ENCODE data around the gene TXNDC2.

Gene TXNDC2

DNA sequence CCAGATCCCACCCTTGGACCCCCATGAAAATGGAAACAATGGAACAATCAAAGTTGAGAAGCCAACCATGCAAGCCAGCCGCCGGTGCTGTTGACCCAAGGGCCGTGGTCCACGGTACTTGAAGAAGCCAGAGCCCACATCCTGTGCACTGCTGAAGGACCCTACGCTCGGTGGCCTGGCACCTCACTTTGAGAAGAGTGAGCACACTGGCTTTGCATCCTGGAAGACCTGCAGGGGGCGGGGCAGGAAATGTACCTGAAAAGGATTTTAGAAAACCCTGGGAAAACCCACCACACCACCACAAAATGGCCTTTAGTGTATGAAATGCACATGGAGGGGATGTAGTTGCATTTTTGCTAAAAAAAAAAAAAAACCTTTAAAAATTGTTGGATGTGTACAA, 26.5 kb upstream of the TXNDC2 start:
- no peaks in the 10 kb centered on the region for H3K27me3 ChIP-seq (ENCODE audit: control insufficient read depth, insufficient read depth, low read length, poor library complexity, severe bottlenecking)
- H3K36me3 ChIP-seq (ENCODE audit: control insufficient read depth, insufficient read depth, low read length): no peaks in the 10 kb centered on the region
- 93% methylated on average over 7 of the region's 7 CpGs for WGBS, 2 experiments
- no peaks in the 10 kb centered on the region for H3K4me1 ChIP-seq (ENCODE audit: control insufficient read depth, insufficient read depth, low read length)
- no peak overlapping the region for H3K27ac ChIP-seq (ENCODE audit: insufficient read depth, low read depth, low read length, poor library complexity, severe bottlenecking)
- H3K9me3 ChIP-seq (ENCODE audit: control insufficient read depth, low read length): no peaks in the 10 kb centered on the region
- H3K4me3 ChIP-seq (ENCODE audit: insufficient read depth, low read depth, low read length): no peak overlapping the region

DNA sequence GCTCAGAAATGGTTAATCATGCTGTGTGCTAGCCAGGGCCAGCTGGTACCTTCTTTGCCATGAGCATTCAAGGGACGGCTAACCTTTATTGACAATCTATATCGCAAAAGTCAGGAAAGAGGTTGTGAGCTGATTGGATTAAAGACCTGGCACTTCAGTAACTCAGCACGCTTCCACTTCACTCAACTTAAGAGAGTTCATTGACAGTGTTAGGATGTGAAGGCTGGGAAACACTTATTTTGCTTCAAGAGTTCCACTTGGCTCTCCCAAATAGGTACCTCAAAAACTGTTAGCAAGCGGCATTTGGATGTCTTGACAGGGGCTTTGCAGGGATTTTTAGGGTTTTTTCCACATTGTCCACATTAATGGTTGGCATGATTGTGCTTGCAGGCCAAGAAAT, 25.1 kb upstream of the TXNDC2 start:
- Histone ChIP-seq H3K36me3 (ENCODE audit: control insufficient read depth, insufficient read depth, low read length) (no peaks in the 10 kb centered on the region), H3K9me3 (ENCODE audit: control insufficient read depth, low read length) (no peaks in the 10 kb centered on the region), H3K27me3 (ENCODE audit: control insufficient read depth, insufficient read depth, low read length, poor library complexity, severe bottlenecking) (no peaks in the 10 kb centered on the region), H3K4me3 (ENCODE audit: insufficient read depth, low read depth, low read length) (no peak overlapping the region), H3K27ac (ENCODE audit: insufficient read depth, low read depth, low read length, poor library complexity, severe bottlenecking) (no peak overlapping the region), H3K4me1 (ENCODE audit: control insufficient read depth, insufficient read depth, low read length) (no peaks in the 10 kb centered on the region)
- WGBS, 2 experiments: 71 to 78% methylated on average over 4 of the region's 4 CpGs

DNA sequence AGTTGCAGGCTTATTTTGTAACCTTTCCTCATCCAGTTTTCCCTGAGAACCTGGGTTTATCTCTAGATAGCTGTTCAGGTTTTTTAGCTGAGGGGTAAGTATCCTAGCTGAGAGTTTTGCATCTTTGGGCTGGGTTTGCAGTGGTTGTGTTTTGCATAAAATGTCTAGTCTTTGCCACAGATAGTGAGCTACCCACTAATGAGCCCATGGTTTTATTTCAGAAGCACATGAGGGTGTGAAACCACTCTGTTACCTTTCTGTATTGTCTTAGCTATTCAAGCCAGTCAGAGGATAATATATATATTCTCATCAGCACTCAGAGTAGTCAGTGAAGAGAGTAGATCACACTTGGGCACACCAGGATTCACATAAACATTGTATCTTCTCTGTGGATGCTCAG, 24.6 kb upstream of the TXNDC2 start:
- no peaks in the 10 kb centered on the region for H3K27me3 ChIP-seq (ENCODE audit: control insufficient read depth, insufficient read depth, low read length, poor library complexity, severe bottlenecking)
- H3K4me3 ChIP-seq (ENCODE audit: insufficient read depth, low read depth, low read length): no peak overlapping the region
- H3K36me3 ChIP-seq (ENCODE audit: control insufficient read depth, insufficient read depth, low read length): no peaks in the 10 kb centered on the region
- H3K27ac ChIP-seq (ENCODE audit: insufficient read depth, low read depth, low read length, poor library complexity, severe bottlenecking): no peak overlapping the region
- H3K4me1 ChIP-seq (ENCODE audit: control insufficient read depth, insufficient read depth, low read length): no peaks in the 10 kb centered on the region
- H3K9me3 ChIP-seq (ENCODE audit: control insufficient read depth, low read length): no peaks in the 10 kb centered on the region

DNA sequence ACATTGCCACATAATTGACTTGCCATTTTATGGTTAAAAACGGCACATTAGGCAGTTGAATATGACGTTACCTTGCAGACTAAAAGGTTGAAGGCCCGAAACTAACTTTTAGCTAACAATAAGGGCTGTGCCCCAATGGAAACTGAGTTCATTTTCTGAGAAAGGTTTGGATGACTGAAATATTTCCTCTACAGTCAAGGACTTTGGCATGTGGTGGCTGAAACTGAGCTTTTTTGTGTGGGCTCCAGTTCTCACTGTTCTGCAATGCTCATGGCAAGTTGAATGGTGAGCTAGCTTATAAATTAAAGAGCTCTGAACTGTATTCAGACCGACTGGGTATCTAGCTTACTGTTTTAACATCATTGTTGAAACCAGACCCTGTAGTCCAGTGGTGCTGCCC, 23.8 kb upstream of the TXNDC2 start:
- Histone ChIP-seq H3K36me3 (ENCODE audit: control insufficient read depth, insufficient read depth, low read length) (no peaks in the 10 kb centered on the region), H3K9me3 (ENCODE audit: control insufficient read depth, low read length) (no peaks in the 10 kb centered on the region), H3K4me3 (ENCODE audit: insufficient read depth, low read depth, low read length) (no peak overlapping the region), H3K27me3 (ENCODE audit: control insufficient read depth, insufficient read depth, low read length, poor library complexity, severe bottlenecking) (no peaks in the 10 kb centered on the region), H3K4me1 (ENCODE audit: control insufficient read depth, insufficient read depth, low read length) (no peaks in the 10 kb centered on the region), H3K27ac (ENCODE audit: insufficient read depth, low read depth, low read length, poor library complexity, severe bottlenecking) (no peak overlapping the region)
- WGBS, 2 experiments: 94 to 96% methylated on average over 4 of the region's 4 CpGs

DNA sequence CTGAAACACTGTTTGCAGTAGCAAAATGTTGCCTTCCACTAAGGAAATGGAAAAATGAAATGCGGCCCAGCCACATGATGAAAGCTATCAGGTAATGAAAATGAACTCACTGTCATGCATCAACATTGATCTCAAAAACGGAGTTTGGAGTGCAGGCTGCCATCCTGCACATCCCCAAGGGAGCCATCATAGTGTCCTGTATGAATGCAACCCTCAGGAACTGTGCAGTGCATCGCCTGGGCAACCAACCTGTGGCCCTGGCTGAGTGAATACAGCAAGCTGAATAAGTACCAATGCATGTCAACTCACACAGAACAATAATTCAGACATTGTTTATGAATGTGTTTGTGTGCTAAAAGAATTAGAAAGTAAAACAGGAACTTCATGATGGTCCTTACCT, 23.1 kb upstream of the TXNDC2 start:
- H3K4me1 ChIP-seq (ENCODE audit: control insufficient read depth, insufficient read depth, low read length): no peaks in the 10 kb centered on the region
- H3K36me3 ChIP-seq (ENCODE audit: control insufficient read depth, insufficient read depth, low read length): no peaks in the 10 kb centered on the region
- no peaks in the 10 kb centered on the region for H3K9me3 ChIP-seq (ENCODE audit: control insufficient read depth, low read length)
- no peak overlapping the region for H3K27ac ChIP-seq (ENCODE audit: insufficient read depth, low read depth, low read length, poor library complexity, severe bottlenecking)
- no peaks in the 10 kb centered on the region for H3K27me3 ChIP-seq (ENCODE audit: control insufficient read depth, insufficient read depth, low read length, poor library complexity, severe bottlenecking)
- 72% methylated on average over 3 of the region's 3 CpGs for WGBS, 2 experiments
- H3K4me3 ChIP-seq (ENCODE audit: insufficient read depth, low read depth, low read length): no peak overlapping the region

DNA sequence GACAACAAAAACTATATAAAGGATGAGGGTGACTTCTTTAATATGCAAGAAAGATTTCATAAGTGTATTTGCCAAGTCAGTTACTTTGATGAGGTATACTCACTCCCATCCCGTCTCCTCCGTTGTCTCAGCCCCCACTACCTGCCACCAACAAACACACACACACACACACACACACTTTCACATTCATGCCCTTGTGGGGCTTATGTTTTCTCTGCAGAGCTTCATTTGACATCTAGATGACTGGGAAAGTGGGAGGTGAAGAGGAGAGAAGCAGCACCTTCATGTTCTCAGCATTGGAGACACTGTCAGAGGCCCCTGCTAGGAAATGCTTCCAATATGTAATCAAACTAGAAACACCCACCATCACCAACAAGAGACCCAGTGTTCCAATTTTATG, 22.5 kb upstream of the TXNDC2 start:
- Histone ChIP-seq H3K27ac (ENCODE audit: insufficient read depth, low read depth, low read length, poor library complexity, severe bottlenecking) (no peak overlapping the region), H3K4me1 (ENCODE audit: control insufficient read depth, insufficient read depth, low read length) (no peaks in the 10 kb centered on the region), H3K27me3 (ENCODE audit: control insufficient read depth, insufficient read depth, low read length, poor library complexity, severe bottlenecking) (no peaks in the 10 kb centered on the region), H3K4me3 (ENCODE audit: insufficient read depth, low read depth, low read length) (no peak overlapping the region), H3K9me3 (ENCODE audit: control insufficient read depth, low read length) (no peaks in the 10 kb centered on the region), H3K36me3 (ENCODE audit: control insufficient read depth, insufficient read depth, low read length) (no peaks in the 10 kb centered on the region)
- WGBS, 2 experiments: 61 to 63% methylated on average over 2 of the region's 2 CpGs

DNA sequence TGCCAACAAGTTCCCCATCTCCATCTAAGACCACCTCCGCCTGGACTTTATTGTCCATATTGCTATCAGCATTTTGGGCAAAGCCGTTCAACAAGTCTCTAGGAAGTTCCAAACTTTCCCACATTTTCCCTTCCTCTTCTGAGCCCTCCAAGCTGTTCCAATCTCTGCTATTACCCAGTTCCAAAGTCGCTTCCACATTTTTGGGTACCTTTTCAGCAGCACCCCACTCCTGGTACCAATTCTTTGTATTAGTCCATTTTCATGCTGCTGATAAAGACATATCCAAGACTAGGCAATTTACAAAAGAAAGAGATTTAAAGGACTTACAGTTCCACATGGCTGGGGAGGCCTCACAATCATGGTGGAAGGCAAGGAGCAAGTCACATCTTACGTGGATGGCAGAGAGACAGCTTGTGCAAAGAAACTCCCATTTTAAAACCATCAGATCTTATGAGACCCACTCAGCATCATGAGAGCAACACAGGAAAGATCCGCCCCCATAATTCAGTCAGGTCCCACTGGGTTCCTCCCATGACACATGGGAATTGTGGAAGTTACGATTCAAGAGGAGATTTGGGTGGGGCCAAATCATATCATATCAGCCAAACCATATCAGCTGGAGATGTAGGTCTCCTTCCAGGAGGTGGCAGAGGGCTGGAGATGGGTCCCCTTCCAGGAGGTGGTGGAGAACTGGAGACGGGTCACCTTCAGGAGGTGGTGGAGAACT, 19.8 kb upstream of the TXNDC2 start:
- 92 to 94% methylated on average over 7 of the region's 7 CpGs for WGBS, 2 experiments
- no peaks in the 10 kb centered on the region for H3K9me3 ChIP-seq (ENCODE audit: control insufficient read depth, low read length)
- no peaks in the 10 kb centered on the region for H3K36me3 ChIP-seq (ENCODE audit: control insufficient read depth, insufficient read depth, low read length)
- H3K4me3 ChIP-seq (ENCODE audit: insufficient read depth, low read depth, low read length): no peak overlapping the region
- H3K4me1 ChIP-seq (ENCODE audit: control insufficient read depth, insufficient read depth, low read length): peaks cover 11% of the 10 kb centered on the region
- no peak overlapping the region for H3K27ac ChIP-seq (ENCODE audit: insufficient read depth, low read depth, low read length, poor library complexity, severe bottlenecking)
- no peaks in the 10 kb centered on the region for H3K27me3 ChIP-seq (ENCODE audit: control insufficient read depth, insufficient read depth, low read length, poor library complexity, severe bottlenecking)

DNA sequence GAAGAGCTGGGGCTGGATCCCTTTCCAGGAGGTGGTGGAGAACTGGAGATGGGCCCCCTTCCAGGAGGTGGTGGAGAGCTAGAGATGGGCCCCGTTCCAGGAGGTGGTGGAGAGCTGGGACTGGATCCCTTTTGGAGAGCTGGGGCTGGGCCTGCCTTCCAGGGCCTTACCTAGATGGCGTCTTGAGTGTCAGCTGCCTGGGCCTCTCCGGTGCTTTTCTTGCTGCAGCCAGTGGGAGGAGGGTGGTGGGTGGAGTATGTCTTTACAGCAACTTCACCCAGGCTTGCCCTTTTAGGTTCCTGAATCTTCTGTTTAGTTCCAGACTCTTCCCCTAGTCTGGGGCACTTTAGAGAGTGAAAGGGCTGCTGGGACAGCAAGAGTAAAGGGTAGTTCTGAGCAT, 19.1 kb upstream of the TXNDC2 start:
- H3K4me1 ChIP-seq (ENCODE audit: control insufficient read depth, insufficient read depth, low read length): peaks cover 11% of the 10 kb centered on the region
- WGBS, 2 experiments: 96 to 98% methylated on average over 3 of the region's 3 CpGs

DNA sequence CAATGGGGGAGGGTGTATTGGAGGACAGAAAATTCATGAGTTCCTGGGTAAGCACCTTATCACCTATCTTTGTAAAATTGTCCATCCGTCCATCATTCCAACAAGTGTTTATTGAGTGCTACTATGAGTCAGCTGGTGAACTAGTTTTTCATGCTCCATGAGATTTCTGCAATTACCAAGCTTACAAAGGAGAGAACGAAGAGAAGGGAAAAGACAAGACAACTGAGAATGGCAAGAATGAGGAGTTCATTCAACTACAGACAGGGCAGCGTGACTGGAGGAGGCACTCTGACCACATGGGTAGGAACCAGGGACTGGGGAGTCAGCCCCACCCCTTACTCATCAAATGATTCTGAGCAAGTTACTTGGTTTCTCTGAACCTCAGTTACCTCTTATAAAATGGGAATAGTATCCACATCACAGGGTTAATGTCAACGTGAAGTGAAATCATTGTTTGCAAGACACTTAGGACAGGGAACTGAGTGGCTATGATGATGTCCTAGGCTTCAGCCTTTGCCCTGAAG, 18.6 kb upstream of the TXNDC2 start:
- WGBS, 2 experiments: 93 to 95% methylated on average over 4 of the region's 4 CpGs
- H3K9me3 ChIP-seq (ENCODE audit: control insufficient read depth, low read length): no peaks in the 10 kb centered on the region
- peaks cover 11% of the 10 kb centered on the region for H3K4me1 ChIP-seq (ENCODE audit: control insufficient read depth, insufficient read depth, low read length)
- no peak overlapping the region for H3K4me3 ChIP-seq (ENCODE audit: insufficient read depth, low read depth, low read length)
- H3K27ac ChIP-seq (ENCODE audit: insufficient read depth, low read depth, low read length, poor library complexity, severe bottlenecking): no peak overlapping the region
- H3K27me3 ChIP-seq (ENCODE audit: control insufficient read depth, insufficient read depth, low read length, poor library complexity, severe bottlenecking): no peaks in the 10 kb centered on the region
- no peaks in the 10 kb centered on the region for H3K36me3 ChIP-seq (ENCODE audit: control insufficient read depth, insufficient read depth, low read length)

More for the DNA sequence above, 19.1 kb upstream of the TXNDC2 start:
- Histone ChIP-seq H3K4me3 (ENCODE audit: insufficient read depth, low read depth, low read length) (no peak overlapping the region), H3K36me3 (ENCODE audit: control insufficient read depth, insufficient read depth, low read length) (no peaks in the 10 kb centered on the region), H3K27me3 (ENCODE audit: control insufficient read depth, insufficient read depth, low read length, poor library complexity, severe bottlenecking) (no peaks in the 10 kb centered on the region), H3K9me3 (ENCODE audit: control insufficient read depth, low read length) (no peaks in the 10 kb centered on the region), H3K27ac (ENCODE audit: insufficient read depth, low read depth, low read length, poor library complexity, severe bottlenecking) (no peak overlapping the region)

DNA sequence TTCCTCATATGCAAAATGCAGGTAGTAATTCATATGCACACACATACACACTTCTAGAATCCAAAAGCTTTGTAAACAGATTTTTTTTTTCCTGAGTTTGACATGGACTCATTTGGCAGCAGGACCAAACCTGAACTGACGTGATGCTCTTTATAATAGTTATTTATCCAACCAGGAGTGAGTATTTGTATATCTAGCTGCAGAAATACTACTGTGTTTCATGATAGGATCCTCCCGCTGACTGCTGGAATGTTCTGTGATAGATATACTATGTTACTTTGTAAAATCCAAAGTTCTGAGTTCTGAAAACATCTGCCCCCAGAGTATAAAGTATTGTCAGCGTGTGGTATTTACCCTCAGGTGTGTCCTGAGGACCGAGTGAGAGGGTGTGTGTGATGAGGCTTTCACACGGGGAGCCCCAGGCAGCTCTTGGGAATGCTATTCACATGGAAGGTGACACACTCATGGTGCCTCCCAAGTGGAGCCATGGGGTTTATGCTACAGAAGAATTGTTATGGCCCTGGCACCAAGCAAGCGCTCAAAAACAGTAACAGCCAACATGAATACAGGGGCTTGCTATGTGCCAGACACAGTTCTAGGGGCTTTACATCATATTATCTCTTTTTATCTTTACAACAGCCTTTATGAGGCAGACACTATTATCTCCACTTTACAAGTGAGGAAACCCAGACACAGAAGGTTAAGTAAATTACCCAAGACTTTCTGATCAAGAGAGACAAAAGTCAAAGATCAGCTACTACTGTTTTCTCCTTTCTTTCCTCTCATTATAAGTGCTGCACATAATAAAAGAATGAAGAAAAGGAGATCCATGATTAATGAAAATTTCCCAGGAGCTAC, 16.7 kb upstream of the TXNDC2 start:
- no peaks in the 10 kb centered on the region for H3K27me3 ChIP-seq (ENCODE audit: control insufficient read depth, insufficient read depth, low read length, poor library complexity, severe bottlenecking)
- WGBS, 2 experiments: 58 to 71% methylated on average over 5 to 6 of the region's 6 CpGs
- no peaks in the 10 kb centered on the region for H3K9me3 ChIP-seq (ENCODE audit: control insufficient read depth, low read length)
- H3K36me3 ChIP-seq (ENCODE audit: control insufficient read depth, insufficient read depth, low read length): no peaks in the 10 kb centered on the region
- H3K4me1 ChIP-seq (ENCODE audit: control insufficient read depth, insufficient read depth, low read length): peaks cover 11% of the 10 kb centered on the region
- H3K27ac ChIP-seq (ENCODE audit: insufficient read depth, low read depth, low read length, poor library complexity, severe bottlenecking): no peak overlapping the region
- no peak overlapping the region for H3K4me3 ChIP-seq (ENCODE audit: insufficient read depth, low read depth, low read length)
